GM19099 (cell line): ENCODE data around the gene RGS7.

Source experiments
- POLR2A ChIP-seq: IDR thresholded peaks from 3 replicates; pipeline ENCODE4 v1.6.1; 2011; ENCODE audit warnings: low read depth; ENCODE audit not compliant: insufficient read length; ENCODE audit errors: extremely low read depth

The RGS7 gene

DNA sequence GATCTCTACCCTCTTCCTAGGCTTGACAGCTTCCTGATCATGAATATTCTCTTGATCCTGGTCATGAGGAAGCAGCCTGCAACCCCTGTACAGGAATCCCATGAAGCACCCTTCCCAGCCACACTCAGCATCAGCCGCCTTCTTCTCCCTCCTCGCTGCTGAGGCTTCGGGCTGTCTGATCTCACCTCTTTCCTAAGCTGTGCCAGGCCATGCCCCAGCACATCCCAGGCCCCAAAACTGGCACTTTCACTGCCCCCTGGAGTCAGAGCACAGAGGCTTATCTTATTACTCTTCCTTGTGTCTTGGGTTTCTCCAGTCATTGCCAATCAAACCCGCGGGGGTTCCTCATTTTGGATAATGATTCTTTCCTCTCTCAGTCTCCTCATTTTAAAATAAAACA, 259.5 kb downstream of the RGS7 start:
- TF ChIP-seq POLR2A = no peak

DNA sequence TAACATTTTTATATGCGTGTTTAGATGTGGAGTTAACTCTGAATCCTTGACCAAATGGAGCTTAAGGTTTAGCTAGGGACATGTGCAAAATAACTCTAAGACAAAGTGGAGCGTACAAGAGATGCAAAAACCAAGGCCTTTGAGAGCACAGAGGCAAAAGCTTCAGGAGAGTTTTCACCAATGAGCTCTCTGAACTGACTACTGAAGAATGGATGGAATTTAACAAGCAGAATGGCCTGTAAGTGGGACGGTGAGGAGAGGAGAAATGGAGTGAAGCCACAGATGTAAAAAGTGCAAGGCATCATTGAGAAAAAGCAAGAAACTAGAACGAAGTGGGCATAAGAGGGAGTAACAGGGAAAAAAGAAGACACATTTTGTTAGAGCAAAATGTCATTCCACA, 260.0 kb downstream of the RGS7 start:
- TF ChIP-seq POLR2A = no peak

DNA sequence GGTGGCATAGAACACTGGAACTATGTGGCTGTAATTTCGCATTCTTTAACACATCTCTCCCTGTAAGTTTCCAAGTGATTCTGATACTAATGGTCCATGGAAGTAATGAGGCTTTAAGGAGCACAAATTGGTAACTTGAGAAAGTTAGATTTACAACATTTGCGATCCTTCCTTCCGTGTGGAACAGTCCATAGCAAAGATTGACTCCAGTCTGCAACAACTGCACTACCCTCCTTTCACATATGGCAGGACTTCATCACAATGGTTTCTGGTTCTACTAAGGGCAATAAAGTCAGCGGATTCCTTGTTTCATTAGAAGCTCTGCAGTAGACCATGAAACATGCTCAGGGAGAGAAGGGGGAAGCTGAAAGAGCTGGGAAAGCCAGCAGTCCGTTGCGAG, 261.2 kb downstream of the RGS7 start:
- no peak for TF ChIP-seq POLR2A

DNA sequence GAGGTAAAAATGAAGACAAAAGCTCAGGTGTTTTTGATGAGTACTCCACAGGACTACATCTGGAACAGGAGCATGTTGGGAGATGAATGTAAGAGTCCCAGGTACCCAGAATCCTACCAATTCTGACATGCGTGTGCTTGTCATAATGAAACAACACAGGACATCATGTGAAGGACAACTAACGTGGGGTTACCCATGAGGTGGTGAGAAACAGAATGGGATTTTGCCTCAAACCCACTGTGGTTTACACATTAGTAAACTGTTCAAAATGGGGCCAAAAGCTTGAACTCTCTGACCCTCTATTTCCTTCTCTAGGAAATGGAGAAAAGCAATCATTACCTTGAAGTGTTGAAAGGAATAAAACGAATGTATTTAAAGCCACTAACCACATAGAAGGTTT, 266.2 kb downstream of the RGS7 start:
- TF ChIP-seq POLR2A = no peak

DNA sequence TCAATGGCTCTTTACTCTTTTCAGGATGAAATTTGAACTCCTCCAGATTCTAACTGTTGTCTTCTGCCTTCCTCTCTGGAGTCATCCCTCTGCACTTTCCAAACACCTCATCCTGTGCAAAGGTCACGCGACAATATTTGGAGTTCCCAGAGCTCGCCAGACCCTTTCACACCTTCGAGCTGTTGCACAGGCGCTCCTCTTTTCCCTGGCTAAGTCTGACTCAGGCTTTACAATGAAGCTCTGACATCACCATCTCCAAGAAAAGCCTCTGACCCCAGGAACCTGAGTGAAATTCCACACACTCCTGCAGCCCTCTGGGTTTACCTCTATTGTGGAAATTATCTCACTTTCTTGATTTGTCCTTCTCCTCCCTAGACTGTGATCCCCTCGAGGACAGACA, 270.3 kb downstream of the RGS7 start:
- TF ChIP-seq POLR2A = no peak

DNA sequence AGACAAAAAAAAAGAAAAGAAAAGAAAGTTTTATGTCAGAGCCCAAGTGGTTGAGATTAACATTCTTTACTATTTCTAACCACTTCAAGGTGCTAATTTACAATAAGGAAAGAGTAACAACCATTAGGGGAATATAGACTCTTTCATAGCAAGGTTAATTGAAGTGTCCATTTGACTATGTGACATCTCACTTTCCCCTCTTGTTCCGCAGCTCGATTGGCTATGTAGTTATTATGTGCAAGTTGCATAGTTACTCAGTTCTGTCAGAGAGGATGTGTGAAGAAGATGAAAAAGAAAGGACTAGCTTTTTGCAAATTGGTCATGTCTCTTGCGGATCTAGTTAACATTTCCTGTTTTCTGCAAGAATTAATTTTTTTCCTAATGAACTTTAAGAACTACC, 273.7 kb downstream of the RGS7 start:
- TF ChIP-seq POLR2A = no peak

DNA sequence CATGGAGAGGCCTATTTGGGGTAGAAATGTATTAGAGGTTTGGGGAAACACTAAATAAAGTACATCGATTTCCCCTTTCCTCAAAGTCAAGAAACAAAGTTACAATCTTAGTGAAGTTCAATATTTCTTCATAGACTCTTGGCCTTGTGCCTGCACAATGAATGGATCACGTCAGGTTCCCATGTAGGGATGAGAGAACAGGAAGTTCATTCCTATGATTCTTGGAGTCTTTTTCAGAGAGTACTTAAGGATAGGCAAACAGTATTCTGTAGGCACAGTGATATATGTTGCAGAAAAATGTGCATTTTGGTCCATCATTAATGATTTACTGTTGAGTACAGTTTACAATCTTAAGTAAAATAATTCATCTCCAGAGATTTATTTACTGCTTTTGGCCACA, 275.5 kb downstream of the RGS7 start:
- no peak for TF ChIP-seq POLR2A

DNA sequence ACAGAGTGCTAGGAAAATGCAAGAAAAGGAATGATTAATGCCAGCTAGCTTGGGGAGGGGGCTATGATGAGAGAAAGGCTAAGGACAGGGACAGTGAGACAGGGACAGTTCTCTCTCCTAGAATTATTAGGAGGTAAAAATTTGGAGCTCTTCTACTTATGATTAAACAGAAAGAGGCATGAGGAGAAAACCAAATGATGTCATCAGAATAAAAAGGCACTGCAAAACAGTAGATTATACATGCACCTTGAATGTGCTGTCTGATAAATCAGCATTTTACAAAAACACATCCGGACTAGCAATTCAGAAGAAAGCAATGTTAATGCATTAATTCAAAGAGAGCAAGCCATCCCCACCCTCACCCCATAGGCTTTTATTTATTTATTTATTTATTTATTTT, 277.5 kb downstream of the RGS7 start:
- no peak for TF ChIP-seq POLR2A

DNA sequence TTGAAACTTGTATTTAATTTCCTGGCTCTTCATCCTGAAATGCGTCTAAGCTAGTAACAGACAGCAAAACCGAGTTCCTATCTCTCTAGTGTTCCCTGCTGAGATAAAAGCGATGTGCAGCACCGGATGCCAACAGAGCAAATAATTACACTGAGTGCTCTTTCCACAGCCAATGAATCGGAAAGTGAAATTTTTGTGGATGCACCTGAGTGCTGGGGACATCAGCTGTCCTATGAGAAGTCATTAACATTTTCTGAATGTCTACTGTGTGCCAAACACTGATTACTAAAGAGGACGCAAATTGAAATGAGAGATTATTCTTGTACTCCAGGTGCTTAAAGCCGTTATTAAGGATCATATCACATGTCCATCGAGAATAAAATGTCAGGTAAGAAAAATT, 278.0 kb downstream of the RGS7 start:
- no peak for TF ChIP-seq POLR2A

DNA sequence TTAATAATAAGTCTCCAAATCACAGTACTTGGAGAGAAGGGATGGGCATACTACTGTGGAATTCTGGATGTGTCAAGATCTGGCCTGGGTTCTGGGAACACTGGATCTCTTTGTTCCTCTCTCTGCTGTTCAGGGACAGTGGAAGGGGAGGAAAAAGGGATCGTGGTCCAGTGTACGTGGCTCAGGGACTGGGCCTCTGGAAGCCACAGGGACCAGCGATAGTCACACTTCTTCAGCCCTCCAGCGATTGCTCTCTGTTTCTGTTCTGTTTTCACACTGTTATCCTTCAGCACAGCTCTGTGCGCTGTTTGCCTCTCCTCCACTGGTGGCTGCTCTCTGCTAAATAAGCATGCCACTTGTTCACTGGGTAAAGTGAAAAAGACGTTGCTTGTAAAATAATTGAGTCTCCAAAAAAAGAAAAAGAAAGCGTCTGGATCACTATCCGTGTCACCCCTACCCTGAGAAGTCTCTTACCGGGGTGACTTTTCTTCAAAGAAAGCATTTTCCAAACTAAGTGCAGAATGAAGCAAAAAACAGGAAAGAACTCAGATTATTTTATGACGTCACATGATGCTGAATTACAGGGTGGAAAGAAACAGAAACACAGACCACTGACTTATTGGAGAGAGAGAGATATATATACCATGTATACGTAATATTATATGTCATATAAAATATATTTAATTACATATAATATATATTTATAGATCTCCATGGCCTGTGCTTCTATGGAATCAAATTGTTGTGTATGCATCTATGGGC, 279.4 kb downstream of the RGS7 start:
- TF ChIP-seq POLR2A = no peak

DNA sequence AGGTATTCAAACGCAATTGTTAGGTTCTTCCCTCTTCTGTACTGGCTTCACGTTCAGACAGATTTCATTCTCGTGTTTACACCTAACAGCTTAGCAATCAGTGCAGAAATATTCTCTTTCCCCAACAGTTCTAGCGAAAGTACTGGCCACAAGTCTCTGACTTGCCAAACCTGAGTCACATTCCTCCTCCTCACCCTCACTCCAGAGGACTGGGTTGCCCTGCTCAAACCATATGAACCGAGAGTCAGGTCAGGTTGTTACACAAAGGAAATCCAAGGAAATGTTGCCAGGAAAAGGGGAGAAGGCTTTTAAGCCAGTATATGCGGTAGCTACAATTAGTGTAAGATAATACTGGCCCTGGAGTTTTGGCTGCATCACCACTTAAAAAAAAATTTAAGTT, 282.5 kb downstream of the RGS7 start:
- no peak for TF ChIP-seq POLR2A

DNA sequence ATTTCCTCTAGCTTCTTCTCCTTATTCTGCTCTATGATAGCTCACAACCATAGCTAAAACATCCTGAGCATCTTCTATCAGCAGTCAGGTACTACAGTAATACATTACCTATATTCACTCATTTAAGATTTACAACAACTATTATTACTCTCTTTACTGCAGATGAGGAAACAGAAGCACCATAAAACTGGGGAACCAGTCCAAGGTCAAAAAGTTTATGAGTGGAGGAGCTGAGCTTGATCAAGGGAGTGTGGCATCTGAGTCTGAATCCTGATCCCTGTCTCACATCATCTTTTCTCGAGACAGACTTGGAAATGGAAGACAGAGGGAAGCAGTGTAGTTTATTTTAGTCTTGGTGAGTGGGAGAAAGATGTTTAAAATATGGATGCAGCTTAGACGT, 288.6 kb downstream of the RGS7 start:
- no peak for TF ChIP-seq POLR2A

DNA sequence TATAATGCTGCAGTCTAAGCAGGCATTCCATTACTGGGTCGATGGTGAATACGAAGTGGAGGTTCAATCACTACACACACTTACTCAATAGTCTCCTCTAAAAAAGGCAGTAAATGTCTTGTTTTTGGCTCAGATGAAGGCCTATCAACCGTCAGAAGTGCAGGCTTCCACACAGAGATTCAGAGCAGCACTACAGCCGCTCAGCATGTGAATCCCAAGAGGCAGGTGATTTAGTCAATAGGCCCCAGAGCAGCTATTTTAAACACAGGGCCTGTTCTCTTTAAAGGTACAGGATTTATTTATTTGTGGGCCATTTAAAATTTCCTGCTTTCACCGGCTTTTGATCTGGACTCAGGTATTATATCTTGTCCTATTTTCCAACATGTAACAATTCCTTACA, 293.7 kb downstream of the RGS7 start:
- TF ChIP-seq POLR2A = no peak

DNA sequence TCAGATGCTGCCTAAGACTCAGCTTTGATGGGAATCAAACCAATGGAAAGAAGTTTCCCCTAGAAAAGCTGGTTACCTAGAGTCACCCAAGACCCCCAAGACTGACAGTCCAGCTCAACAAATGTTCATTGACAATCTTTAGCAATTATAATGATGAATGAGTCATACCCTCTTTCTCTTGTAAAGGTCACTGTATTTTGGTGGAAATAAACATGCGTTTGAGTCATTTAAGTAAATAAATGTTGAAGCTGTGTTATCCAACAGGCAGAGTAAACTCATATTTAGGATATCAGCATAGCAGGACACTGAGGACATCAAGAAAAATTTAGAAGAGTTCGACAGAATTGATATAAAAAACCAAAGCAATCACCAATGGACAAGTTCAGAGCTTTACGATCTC, 295.9 kb downstream of the RGS7 start:
- no peak for TF ChIP-seq POLR2A

DNA sequence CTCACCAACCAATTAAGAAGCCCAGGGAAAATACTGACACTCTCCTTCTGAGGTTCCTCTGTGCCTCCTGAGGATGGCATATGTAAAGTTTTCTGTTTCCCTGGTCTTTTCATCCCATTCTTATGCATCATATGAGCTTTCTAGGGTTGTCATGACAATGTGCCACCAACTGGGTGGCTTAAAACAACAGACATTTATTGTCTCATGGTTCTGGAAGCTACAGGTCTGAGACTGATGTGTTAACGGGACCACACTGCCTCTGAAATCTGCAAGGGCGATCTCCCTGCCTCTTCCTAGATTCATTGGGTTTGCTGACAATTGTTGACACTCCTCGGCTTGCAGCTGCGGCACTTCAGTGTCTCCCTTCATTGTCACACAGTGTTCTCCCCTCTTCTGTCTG, 308.4 kb downstream of the RGS7 start:
- no peak for TF ChIP-seq POLR2A

DNA sequence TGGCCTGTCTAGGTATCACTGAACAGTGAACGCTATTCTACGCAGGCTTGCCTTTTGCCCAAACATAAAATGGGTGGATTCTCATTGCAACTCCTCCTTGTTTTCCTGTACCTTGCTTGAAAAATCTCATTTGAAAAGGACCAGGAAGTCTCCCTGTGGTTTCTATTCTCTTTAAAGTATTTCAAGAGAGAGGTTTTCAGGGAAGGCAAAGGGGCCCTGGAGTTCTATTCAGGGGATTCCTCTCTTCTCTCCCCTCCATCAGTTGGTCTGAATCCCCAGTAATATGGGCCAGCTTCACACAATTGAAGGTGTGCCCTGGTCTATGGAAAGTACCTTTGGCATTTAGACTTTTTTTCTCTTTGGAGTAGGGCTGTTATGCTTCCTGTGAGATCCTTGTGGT, 311.3 kb downstream of the RGS7 start:
- TF ChIP-seq POLR2A = no peak

DNA sequence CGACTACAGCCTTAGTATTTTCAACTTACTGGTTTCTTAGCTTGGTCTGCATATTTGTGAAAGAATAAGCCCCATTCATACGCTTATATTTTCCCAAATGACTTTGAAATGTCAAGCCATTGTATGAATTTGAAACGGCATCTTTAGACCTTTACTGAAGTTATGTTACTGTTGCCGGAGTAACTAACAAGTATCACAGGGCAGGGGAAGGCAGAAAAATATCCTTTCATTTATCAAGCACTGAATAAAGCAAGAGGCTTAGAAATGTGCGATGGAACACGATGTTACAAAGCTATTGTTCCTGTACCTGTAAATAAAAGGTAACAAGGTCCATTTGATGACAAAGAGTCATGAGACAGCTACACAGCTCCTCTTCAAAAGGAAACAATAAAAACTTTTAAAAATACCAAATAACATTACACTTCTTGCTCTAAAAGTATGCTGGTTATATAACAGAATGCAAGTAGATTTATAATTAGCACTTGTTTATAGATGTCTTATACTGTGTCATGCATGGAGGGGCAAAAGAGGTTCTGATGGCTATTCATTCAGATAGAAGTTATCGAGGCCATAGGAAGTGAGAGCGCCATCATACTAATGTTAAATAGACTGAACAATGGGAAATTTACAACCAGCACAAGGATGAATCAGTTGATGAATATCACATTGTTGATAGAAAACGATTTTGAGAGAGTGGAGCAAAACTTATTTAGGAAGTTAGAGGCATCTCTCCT, 322.6 kb downstream of the RGS7 start:
- TF ChIP-seq POLR2A = no peak

DNA sequence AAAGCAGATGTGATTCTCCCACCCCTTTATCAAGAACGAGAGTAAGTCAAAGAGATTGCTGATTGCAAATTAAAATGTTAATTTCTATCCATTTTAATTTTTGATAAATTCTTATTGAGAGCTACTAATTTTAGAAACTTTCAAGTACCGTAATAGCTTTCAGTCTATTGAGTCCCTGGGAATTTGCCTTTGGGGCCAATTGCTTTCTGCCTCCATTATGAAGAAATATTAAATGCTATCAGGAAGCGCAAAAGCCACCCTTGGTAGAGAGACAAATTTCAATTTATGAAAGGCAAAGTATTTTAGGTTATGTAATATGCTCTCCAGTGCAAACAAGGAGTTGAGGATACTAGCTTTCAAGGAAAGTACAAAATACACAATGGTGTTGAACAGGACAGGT, 332.2 kb downstream of the RGS7 start:
- TF ChIP-seq POLR2A = no peak

DNA sequence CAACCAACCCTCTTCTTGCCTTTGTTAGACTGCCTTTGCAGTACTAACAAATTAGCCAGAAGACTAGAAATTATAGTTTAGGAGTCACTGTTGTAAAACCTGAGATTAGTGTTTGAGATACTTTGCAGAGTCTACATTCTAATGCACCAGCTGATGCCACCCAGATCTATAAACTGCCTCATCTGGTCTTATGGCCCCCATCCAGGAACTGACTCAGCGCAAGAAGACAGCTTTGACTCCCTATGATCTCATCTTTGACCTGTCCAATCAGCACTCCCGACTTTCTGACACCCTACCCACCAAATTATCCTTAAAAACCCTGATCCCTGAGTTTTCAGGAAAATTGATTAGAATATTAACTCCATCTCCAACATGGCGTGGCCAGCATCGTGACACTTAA, 334.6 kb downstream of the RGS7 start:
- TF ChIP-seq POLR2A = no peak
